Measurements from ENCODE around the gene HIVEP3. TPM values are rescaled to one million over a fixed set of nuclear protein-coding genes. Genes with fewer than 3 reads are reported as not detected.

HIVEP3 gene
- total RNA-seq, 1 donor: 1.2 TPM

DNA sequence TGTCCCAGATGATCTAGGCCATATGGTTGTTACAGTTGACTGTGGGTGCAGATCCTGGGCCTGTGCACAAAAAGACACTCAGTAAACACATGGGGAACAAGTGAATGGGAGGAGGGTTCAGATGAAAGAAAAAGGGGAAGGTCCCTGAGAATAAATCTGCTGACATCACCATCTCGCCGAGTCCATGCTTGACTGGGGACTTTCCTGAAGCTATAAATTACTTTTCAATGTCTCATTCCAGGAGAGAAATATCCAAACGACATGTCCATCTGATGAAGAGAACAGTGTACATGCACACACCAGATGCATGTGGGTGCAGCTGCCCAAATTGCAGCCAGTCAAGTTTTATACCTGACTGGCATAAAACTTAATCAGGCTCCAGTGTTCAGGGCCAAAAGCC lies 109.0 kb downstream of the HIVEP3 start:
- H3K4me3 ChIP-seq (ENCODE audit: low read depth, low read length): no peak overlapping the region
- DNase-seq (ENCODE audit: low read depth): no peak
- TF ChIP-seq, protein P1, sequence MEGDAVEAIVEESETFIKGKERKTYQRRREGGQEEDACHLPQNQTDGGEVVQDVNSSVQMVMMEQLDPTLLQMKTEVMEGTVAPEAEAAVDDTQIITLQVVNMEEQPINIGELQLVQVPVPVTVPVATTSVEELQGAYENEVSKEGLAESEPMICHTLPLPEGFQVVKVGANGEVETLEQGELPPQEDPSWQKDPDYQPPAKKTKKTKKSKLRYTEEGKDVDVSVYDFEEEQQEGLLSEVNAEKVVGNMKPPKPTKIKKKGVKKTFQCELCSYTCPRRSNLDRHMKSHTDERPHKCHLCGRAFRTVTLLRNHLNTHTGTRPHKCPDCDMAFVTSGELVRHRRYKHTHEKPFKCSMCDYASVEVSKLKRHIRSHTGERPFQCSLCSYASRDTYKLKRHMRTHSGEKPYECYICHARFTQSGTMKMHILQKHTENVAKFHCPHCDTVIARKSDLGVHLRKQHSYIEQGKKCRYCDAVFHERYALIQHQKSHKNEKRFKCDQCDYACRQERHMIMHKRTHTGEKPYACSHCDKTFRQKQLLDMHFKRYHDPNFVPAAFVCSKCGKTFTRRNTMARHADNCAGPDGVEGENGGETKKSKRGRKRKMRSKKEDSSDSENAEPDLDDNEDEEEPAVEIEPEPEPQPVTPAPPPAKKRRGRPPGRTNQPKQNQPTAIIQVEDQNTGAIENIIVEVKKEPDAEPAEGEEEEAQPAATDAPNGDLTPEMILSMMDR (IDR thresholded peaks at IDR 0.05; ENCODE audit: insufficient read depth, low read length): no peak

- TF ChIP-seq, protein P1 (IDR thresholded peaks at IDR 0.05; ENCODE audit: insufficient read depth, low read length): no peak
- H3K4me3 ChIP-seq (ENCODE audit: low read depth, low read length): no peak overlapping the region
- no peak for DNase-seq (ENCODE audit: low read depth)
These were observed 111.3 kb downstream of the HIVEP3 start for GRCh38 chr1:41807390-41807789.

GRCh38 chr1:41806472-41807155 lies 112.1 kb downstream of the HIVEP3 start:
- DNase-seq (ENCODE audit: low read depth): no peak
- TF ChIP-seq, protein P1 (IDR thresholded peaks at IDR 0.05; ENCODE audit: insufficient read depth, low read length): no peak
- no peak overlapping the region for H3K4me3 ChIP-seq (ENCODE audit: low read depth, low read length)

DNA sequence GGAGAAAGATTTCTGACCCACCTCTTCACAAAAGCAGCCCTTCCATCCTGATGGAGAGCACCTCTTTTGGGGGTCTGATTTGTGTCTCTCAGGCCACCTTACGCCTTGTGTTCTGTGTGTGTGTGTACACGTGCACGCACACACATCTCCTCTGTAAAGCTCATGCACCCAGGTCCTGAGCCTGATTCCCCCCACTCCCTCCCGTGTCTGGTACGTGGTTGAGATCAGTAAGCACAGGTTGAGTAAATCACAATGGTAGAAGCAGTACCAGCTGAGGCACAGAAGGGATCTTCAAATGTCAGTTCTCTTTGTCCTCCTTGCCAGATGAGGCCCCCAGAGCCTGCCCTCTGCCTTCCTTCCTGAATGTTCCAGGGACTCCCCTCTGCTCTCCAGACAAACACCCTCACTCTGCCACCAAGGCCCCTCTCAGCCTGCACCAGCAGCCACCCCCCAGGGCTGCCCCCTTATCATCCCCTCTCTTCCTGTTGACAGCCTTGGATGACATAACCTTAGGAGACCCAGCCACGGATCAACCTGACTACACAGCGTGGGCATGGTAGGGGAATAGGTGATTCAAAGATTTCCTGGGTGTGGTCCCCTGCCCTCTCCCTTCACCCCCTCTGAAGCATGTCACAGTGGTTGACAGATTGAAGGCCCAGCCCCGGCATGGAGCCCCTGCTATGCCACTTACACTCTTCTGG lies 112.8 kb downstream of the HIVEP3 start:
- TF ChIP-seq, protein P1 (IDR thresholded peaks at IDR 0.05; ENCODE audit: insufficient read depth, low read length): no peak

GRCh38 chr1:41804176-41804575 lies 114.5 kb downstream of the HIVEP3 start:
- TF ChIP-seq, protein P1 (IDR thresholded peaks at IDR 0.05; ENCODE audit: insufficient read depth, low read length): no peak
- DNase-seq (ENCODE audit: low read depth): no peak

More for the DNA sequence above, 112.8 kb downstream of the HIVEP3 start:
- H3K4me3 ChIP-seq (ENCODE audit: low read depth, low read length): no peak overlapping the region
- DNase-seq (ENCODE audit: low read depth): no peak

DNA sequence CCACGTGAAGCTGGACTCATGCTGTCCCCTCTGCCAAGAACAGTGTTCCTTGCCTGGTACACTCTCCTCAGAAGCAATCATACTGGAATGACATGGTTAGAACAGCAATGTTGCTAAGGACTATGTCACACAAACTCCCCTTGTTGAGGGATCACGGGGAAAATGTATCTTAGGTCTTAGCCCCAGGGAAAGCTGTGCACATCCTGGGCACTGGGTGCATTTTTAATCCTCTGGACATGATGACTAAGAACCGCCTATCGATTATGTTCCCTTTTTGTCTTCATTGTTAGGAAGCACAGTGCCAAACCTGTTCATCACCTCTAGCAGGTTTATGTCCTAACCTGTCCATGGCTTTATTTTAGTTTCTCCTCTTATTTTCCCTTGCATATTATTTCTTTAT lies 115.1 kb downstream of the HIVEP3 start:
- DNase-seq (ENCODE audit: low read depth): no peak
- TF ChIP-seq, protein P1 (IDR thresholded peaks at IDR 0.05; ENCODE audit: insufficient read depth, low read length): no peak
- no peak overlapping the region for H3K4me3 ChIP-seq (ENCODE audit: low read depth, low read length)

More at GRCh38 chr1:41804176-41804575, 114.5 kb downstream of the HIVEP3 start:
- no peak overlapping the region for H3K4me3 ChIP-seq (ENCODE audit: low read depth, low read length)

All from fibroblast of the aortic adventitia (primary cell).